ENCODE results near the gene GNB1. TPM values are rescaled to one million over a fixed set of nuclear protein-coding genes. Genes with fewer than 3 reads are reported as not detected.
"Not testable (repeated sequence)": the region's sequence is repeated elsewhere in the genome, so short reads cannot be mapped to it uniquely, and the experiment has no call there.

The GNB1 gene
- total RNA-seq, 1 experiment from 2014 or later: 611 TPM

DNA sequence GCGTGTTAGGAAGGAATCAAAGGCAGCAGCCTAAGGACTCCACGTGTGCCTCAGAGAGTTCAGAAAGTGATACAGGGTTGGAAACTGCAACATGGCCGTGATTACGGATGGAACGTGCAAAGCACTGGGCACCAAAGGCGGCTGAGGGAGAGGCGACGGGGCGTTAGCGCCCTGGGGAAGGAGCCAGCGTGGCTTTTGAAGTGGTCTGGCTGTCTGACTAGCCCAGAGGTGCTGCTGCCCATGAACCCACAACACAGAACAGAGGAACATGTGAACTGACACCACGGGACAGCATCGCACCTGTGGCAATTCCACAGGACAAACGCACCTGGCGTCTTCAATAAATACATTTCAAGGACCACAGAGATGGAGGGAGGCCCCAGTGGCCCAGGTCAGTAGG is 46.2 kb upstream of the GNB1 start:
- no peak for TF ChIP-seq EZH2 (IDR thresholded peaks at IDR 0.05; ENCODE audit: borderline replicate concordance, low read depth, low read length, poor library complexity, severe bottlenecking)
- TF ChIP-seq, protein P1, sequence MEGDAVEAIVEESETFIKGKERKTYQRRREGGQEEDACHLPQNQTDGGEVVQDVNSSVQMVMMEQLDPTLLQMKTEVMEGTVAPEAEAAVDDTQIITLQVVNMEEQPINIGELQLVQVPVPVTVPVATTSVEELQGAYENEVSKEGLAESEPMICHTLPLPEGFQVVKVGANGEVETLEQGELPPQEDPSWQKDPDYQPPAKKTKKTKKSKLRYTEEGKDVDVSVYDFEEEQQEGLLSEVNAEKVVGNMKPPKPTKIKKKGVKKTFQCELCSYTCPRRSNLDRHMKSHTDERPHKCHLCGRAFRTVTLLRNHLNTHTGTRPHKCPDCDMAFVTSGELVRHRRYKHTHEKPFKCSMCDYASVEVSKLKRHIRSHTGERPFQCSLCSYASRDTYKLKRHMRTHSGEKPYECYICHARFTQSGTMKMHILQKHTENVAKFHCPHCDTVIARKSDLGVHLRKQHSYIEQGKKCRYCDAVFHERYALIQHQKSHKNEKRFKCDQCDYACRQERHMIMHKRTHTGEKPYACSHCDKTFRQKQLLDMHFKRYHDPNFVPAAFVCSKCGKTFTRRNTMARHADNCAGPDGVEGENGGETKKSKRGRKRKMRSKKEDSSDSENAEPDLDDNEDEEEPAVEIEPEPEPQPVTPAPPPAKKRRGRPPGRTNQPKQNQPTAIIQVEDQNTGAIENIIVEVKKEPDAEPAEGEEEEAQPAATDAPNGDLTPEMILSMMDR (conservative IDR thresholded peaks at IDR 0.05; ENCODE audit: low read depth, low read length): no peak
- no peaks in the 10 kb centered on the region for H3K9me3 ChIP-seq (ENCODE audit: low read depth, low read length, poor library complexity, severe bottlenecking)
- no peaks in the 10 kb centered on the region for H3K36me3 ChIP-seq (ENCODE audit: insufficient read depth, low read length, poor library complexity, severe bottlenecking)
- H3K4me1 ChIP-seq (ENCODE audit: insufficient read depth, low read length, poor library complexity, severe bottlenecking): no peaks in the 10 kb centered on the region
- no peak for DNase-seq (ENCODE audit: low spot score)
- BruUV-seq (replicated peaks): no TSS peak
- no peak overlapping the region for H3K27ac ChIP-seq (ENCODE audit: low read depth, low read length, poor library complexity, severe bottlenecking)
- no peaks in the 10 kb centered on the region for H3K27me3 ChIP-seq (replicated peaks; ENCODE audit: insufficient read depth, low read depth, low read length, poor library complexity)
- POLR2A ChIA-PET (ENCODE audit: low non-redundant PET): no interaction called here
- CTCF ChIA-PET: no interaction called here
- H3K4me3 ChIP-seq (ENCODE audit: low read depth, low read length, poor library complexity, severe bottlenecking): no peak overlapping the region
- intact Hi-C loops (cut with micrococcal nuclease; ENCODE audit: unreplicated experiment): no loop called here

DNA sequence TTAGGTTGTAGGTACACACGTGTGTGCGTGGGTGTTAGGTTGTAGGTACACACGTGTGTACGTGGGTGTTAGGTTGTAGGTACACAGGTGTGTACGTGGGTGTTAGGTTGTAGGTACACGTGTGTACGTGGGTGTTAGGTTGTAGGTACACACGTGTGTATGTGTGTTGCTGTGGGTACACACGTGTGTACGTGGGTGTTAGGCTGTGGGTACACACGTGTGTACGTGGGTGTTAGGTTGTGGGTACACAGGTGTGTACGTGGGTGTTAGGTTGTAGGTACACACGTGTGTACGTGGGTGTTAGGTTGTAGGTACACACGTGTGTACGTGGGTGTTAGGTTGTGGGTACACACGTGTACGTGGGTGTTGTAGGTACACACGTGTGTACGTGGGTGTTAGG is 44.0 kb upstream of the GNB1 start:
- POLR2A ChIA-PET (ENCODE audit: low non-redundant PET); CTCF ChIA-PET: not testable (repeated sequence)

DNA sequence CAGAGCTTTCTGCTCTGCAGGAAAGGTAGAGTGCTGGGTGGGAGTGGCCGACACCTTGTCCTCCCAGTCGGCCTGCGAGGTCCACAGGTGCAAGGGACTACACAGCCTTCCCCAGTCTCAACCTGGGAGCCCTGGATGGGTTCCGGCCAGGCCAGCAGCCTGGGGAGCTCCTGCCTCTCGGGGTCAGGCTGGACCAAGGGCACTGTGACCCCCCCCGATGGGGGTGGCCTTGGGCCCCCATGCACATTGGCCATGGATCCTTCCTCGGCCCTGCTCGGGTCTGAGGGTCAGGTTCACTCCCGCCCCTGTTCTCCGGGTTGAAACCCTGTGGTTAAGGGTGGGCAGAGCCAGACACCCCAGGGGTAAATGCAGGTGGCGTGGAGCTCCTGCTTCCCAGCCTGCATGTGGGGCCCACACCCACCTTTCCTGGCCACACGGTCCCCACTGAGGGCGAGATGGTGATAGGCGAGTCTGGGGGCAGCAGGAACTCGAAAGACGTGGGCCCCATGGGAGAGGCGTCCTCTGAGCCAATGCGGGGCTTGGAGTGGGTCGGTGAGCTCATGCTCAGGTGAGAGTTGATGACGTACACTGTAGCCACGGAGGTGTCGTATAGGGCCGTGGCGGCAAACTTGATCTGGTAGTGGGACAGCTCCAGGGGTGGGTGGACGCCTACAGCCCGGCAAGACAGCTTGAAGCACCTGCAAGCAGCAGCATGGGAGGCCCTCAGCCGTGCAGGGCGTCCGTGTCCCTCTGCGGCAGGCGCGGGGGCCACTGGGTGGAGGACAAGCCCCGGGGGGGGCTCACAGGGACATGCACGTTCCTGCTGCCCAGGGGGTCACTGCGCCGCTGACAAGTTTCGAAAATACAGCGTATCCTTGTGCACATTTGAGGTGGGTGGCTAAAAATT is 39.0 kb upstream of the GNB1 start:
- BruUV-seq (replicated peaks): no TSS peak

More for the DNA sequence above, 44.0 kb upstream of the GNB1 start:
- H3K4me3 ChIP-seq (ENCODE audit: low read depth, low read length, poor library complexity, severe bottlenecking); H3K27ac ChIP-seq (ENCODE audit: low read depth, low read length, poor library complexity, severe bottlenecking); DNase-seq (ENCODE audit: low spot score); H3K27me3 ChIP-seq (replicated peaks; ENCODE audit: insufficient read depth, low read depth, low read length, poor library complexity); H3K4me1 ChIP-seq (ENCODE audit: insufficient read depth, low read length, poor library complexity, severe bottlenecking); intact Hi-C loops (cut with micrococcal nuclease; ENCODE audit: unreplicated experiment); H3K36me3 ChIP-seq (ENCODE audit: insufficient read depth, low read length, poor library complexity, severe bottlenecking); H3K9me3 ChIP-seq (ENCODE audit: low read depth, low read length, poor library complexity, severe bottlenecking); BruUV-seq (replicated peaks): not testable (repeated sequence)

More for the DNA sequence above, 39.0 kb upstream of the GNB1 start:
- POLR2A ChIA-PET (ENCODE audit: low non-redundant PET): no interaction called here
- TF ChIP-seq, protein P1 (conservative IDR thresholded peaks at IDR 0.05; ENCODE audit: low read depth, low read length): no peak
- TF ChIP-seq EZH2 (IDR thresholded peaks at IDR 0.05; ENCODE audit: borderline replicate concordance, low read depth, low read length, poor library complexity, severe bottlenecking): no peak
- DNase-seq (ENCODE audit: low spot score): no peak
- no peaks in the 10 kb centered on the region for H3K36me3 ChIP-seq (ENCODE audit: insufficient read depth, low read length, poor library complexity, severe bottlenecking)
- no peaks in the 10 kb centered on the region for H3K27me3 ChIP-seq (replicated peaks; ENCODE audit: insufficient read depth, low read depth, low read length, poor library complexity)
- intact Hi-C loops (cut with micrococcal nuclease; ENCODE audit: unreplicated experiment): no loop called here
- no peak overlapping the region for H3K27ac ChIP-seq (ENCODE audit: low read depth, low read length, poor library complexity, severe bottlenecking)
- no peaks in the 10 kb centered on the region for H3K9me3 ChIP-seq (ENCODE audit: low read depth, low read length, poor library complexity, severe bottlenecking)
- H3K4me1 ChIP-seq (ENCODE audit: insufficient read depth, low read length, poor library complexity, severe bottlenecking): no peaks in the 10 kb centered on the region
- no peak overlapping the region for H3K4me3 ChIP-seq (ENCODE audit: low read depth, low read length, poor library complexity, severe bottlenecking)
- CTCF ChIA-PET: interaction anchor here (0.6 kb wide), 1 partner anchor 29 kb away, joined by 3 read pairs; no protein-coding TSS in a partner anchor
